HG03039 (cell line): ENCODE data around the gene LAT.

Source experiments
- ATAC-seq: cut with Tn5 transposase; IDR thresholded peaks from one replicate; pipeline ENCODE4 v1.9.1; 2021; ENCODE audit warnings: mild to moderate bottlenecking, moderate library complexity; ENCODE audit not compliant: unreplicated experiment

LAT gene

DNA sequence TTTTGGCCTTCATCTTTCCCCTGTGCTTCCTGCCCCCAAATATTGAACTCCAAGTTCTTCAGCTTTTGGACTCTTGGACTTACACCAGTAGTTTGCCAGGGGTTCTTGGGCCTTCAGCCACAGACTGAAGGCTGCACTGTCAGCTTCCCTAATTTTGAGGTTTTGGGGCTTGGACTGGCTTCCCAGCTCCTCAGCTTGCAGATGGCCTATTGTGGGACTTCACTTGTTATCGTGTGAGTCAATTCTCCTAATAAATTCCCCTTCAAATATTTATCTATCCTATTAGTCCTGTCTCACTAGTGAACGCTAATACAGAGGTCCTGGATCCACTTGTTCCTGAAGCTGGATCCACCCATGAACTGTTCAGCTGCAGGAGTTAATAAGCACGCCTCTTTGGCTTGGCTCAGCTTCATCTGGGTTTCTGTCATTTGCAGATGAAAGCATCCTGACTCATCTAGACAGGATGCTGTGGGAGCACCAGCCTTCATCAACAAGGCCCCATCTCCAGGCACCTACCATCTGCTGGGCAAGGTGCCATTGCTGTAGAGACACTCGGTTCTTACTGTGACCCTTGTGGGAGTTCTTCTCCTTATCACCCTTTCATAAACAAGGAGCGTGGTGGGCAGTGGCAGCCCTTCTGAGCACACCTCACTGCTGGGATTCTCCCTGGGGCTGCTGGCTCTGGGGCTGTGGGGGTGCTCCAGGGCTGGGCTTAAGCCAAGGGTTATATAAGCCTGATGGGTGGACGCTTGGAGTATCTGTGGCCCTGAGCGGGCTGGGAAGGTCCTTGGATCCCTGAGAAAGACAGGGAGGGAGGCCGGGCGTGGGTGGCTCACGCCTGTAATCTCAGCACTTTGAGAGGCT, 23.1 kb downstream of the LAT start:
- ATAC-seq, result no peak

DNA sequence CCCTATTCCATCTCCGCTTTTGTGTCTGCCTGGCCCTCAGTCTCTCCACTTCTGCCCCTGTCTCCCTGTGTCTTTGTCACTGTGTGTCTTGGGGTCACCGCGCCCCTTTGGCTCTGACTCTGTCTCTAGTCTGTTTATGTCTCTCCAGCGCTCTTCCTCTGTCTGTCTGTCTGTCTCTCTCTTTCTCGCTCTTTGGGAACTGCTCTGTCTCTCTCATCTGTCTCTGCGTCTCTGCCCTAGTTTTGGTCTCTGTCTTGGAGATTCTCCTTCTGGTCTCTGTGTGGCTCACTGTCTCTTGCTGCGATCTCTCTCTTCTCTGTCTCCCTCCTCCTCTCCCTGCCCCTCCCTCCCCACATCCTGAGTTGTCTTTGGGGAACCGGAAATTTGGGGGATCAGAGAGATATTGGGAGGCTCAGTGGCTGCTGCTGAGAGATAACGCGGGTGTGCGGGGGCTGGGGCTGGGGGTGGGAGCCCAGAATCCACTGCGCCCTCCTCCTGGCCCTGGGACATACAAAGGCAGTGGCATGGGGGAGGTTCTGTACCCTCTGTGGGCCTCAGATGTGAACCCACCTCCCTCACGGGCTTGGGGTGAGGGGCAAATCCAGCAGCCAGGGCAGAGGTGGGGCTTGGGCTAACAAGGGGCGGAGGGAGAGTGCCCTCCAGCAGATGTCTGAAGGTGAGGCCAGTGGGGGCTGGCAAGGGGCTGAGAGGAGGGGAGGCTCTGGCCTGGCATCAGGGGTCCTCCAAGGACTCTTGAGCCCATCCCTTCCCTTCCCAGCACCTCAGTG, 24.4 kb downstream of the LAT start:
- no peak for ATAC-seq

DNA sequence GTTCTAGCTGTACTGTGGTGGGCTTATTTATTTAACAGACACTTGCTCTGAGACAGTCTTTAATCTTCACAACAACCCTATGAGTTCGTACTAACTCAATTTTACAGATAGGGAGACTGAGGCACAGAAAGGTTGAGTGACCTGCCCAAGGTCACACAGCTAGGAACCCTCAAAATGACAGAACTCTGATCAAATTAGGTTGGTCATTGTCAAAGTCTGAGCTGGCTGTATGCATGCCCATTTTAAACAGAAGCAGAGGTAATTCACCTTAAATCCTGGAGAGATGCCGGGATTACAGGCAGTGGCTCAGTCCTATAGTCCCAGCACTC, 24.9 kb downstream of the LAT start:
- ATAC-seq, result no peak

- ATAC-seq, result no peak
Observed at GRCh38 chr16:29011112-29011511, 26.3 kb downstream of the LAT start.

GRCh38 chr16:29011851-29012250, 27.0 kb downstream of the LAT start:
- no peak for ATAC-seq

- ATAC-seq, result no peak
Observed at GRCh38 chr16:29012913-29013553, 28.2 kb downstream of the LAT start.

DNA sequence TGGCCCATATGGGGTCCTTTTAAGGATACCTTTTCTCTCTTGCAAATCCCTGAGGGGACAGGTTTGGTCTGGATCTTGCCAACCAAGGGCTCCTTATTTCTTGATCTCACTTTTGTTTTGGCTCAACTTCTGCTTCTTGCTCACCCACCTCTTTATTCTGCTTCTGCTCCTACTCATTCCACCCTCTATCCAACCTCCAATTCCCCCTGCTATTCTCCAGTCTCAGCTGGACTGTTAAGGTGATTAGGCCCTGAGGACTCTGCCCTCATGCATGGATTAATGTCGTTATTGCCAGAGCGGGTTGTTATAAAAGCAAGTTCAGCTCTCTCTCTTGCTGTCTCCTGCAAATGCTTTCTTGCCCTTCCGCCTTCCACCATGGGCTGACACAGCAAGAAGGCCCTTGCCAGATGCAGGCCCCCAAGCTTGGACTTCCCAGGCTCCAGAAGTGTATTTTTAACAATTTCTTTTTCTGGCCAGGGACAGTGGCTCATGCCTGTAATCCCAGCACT, 29.8 kb downstream of the LAT start:
- no peak for ATAC-seq

DNA sequence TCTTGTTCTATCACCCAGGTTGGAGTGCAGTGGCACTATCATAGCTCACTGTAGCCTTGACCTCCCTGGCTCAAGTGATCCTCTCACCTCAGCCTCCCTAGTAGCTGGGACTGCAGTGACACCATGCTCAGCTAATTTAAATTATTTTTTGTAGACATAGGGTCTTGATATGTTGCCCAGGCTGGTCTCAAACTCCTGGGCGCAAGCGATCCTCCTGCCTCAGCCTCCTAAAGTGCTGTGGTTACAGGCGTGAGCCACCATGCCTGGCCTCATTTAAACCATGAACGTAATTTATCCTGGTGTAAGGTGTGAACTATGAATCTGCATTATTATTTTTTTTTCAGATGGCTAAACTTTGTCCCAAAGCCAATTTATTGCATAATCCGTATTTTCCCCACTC, 37.3 kb downstream of the LAT start:
- no peak for ATAC-seq

DNA sequence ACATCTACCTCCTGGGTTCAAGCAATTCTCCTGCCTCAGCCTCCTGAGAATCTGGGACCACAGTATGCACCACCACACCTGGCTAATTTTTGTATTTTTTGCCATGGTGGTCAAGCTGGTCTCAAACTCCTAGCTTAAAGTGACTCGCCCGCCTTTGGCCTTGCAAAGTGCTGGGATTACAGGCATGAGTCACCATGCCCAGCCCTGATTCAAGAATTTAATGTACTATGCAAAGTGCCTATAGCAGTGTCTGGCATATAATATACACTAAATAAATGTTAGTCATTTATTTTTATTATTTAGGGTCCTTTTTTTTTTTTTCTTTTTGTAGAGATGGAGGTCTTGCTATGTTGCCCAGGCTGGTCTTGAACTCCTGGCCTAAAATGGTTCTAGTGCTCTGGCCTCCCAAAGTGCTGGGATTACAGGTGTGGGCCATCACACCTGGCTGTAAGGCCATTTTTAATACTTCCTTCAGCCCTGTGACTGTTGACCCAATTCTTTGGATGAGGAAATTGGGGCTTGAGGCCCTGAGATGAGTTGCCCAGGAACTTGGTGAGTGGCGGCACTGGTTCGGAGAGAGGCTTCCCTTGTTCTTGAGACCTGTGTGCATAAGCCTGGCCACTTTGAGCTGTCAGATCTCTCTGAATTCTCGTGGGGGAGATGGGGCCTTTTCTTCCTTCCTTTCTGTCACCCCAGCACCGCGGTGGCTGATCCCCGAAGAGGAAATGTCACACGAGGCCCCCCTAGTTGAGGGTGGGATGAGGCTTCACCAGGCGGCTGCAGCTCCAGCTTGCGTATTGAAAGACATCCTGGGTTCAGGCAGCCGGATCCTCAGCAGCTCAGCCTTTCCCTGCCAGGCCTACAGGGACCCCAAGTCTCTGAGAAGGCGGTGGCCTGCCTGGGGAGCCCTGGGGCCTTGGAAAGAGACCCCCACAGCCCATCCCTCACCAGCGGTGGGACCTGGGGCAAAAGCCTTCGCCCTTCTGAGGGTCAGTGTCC, 38.7 kb downstream of the LAT start:
- no peak for ATAC-seq

DNA sequence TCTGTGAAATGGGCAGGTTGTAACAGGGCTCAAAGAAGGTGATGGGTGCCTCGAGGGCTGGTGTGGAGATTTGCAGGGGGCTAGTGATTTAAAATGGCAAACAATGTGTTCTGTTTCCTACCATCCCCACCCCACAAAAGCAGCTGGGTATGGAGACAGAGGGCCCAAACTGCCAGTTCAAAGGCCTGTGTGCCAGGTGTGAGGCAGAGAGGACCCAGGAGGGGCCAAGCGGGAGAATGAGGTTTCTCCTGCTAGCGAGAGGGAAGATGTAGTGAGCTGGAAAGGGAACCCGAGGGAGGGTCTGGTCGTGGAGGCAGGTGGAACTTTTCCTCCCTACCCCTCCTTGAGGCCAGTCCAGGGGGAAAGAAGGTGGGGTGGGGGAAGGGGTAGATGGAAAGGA, 39.4 kb downstream of the LAT start:
- no peak for ATAC-seq

GRCh38 chr16:29025218-29025617, 40.4 kb downstream of the LAT start:
- ATAC-seq, result no peak

GRCh38 chr16:29025735-29026134, 40.9 kb downstream of the LAT start:
- ATAC-seq, result no peak

DNA sequence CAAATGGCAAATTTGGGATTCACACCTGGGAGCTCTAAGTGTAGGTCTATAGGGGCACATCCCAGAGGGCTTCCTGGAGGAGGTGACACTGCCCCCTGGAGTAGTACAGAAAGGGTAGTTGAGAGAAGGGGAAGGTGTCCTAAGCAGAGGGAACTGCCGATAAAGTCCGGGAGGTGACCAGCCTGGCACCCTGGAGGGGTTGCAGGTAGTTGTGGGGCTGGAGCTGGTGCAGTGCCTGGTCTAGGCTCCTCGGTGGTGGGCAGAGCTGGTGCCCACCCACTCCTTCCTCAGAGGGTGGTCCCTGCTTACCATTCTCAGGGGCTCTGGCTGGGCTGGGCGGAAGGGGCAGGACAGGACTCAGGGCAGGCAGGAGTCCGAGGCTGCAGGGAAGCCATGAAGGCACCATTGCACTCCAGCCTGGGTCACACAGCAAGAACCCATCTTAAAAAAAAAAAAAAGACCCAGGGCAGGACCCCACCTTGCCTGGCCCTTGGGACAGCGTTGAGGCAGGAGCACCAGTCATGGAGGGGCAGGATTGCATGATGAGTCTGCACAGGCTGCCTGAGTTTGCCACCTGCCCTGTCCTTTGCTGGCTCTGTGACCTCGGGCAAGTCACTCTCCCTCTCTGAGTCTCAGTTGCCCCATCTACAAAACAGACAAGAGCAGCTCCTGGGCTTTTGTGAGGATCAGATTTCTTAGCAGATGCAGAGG, 43.8 kb downstream of the LAT start:
- no peak for ATAC-seq

DNA sequence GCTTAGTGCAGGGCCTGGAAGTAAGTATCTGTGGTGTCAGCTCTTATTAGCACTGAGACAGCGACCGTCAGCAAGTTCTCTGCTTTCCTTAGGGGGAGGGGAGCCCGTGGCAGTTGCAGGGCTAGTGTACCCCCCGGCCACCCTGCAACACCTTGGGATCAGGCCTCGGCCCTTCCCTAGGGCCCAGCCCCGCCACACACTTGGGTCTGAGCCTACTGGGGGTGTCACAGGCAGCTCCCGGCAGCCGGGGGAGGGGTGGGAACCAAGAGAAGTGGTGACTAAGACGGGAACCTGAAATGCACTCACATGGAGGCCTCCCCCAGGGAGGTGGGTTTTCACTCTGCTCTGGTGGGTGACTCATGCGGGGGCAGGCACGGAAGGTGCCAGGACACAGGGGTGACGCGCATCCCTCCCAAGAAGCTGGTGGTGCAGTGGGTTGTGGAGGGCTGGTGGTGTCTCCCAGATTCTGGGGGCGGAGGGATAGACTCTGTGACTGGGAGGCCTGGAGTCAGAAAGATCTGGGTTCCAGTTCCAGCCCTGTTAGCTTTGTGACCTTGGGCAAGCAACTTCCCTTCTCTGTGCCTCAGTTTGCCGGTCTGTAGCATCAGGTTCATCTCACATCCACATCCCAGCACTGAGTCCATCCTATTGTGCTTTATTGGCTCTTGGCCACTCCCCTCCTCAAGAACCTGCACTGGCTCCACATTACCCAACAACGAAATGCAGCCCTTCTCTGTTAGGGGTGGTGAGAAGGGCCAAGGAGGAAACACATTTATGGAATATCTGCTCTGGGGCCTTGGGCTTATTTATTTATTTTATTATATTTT, 44.5 kb downstream of the LAT start:
- no peak for ATAC-seq

DNA sequence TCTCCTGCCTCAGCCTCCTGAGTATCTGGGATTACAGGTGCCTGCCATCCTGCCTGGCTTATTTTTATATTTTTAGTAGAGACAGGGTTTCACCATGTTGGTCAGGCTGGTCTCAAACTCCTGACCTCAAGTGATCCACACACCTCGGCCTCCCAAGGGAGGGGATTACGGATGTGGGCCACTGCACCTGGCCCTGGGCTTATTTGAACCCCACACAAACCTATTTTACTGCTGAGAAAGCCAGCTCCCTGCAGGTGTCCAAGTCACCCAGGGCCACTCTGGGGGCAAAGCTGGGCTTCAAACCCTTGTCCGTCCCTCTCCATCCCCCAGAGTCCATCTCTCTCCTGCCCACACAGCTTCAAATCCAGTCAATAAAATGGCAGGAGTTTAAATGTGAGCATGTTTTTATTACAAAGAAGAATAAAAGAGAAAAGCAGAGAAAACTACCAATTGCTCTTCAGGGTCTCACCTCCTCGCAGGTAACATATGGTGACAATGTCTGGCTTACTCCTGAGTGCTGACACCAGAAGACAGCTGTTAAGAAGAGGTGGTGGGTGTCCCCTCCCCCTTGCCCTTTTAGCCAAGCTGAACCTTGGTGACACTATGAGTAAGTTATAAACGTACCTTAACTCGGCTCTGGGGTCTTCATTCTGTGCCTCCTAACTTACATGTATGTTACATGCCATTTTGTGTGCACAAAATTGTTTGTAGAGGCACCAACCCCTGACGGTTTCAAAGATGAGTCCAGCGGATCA, 45.4 kb downstream of the LAT start:
- no peak for ATAC-seq
